Esophagus muscularis mucosa (tissue), 4 donors: ENCODE data around the gene ANKRD33B.

Experiments
- EP300 ChIP-seq: sonication (generic); formaldehyde crosslinking; IDR thresholded peaks from one replicate; pipeline ENCODE4 v1.6.1; 2017; ENCODE audit warnings: antibody characterized with exemption
- POLR2A ChIP-seq: fragments of 450-650 bp; IDR thresholded peaks from one replicate; pipeline ENCODE4 v1.6.1; 2017; ENCODE audit warnings: antibody characterized with exemption, moderate library complexity, mild to moderate bottlenecking, low read depth
- POLR2AphosphoS5 ChIP-seq, 2 donors: sonication (generic); formaldehyde crosslinking; IDR thresholded peaks; one replicate each; pipeline ENCODE4 v1.6.1; 2017; ENCODE audit warnings: antibody characterized with exemption in 2 of 2
- TF ChIP-seq, protein P1 (sequence below), 3 experiments: fragments of 200-600 bp in 2 of 3; fragments of 450-650 bp in 1 of 3; sonication (generic) in 2 of 3; IDR thresholded peaks; one replicate each; pipeline ENCODE4 v1.5.1; 2017 to 2019; ENCODE audit warnings: antibody characterized with exemption in 3 of 3, mild to moderate bottlenecking in 2 of 3, moderate library complexity in 1 of 3

DNA sequence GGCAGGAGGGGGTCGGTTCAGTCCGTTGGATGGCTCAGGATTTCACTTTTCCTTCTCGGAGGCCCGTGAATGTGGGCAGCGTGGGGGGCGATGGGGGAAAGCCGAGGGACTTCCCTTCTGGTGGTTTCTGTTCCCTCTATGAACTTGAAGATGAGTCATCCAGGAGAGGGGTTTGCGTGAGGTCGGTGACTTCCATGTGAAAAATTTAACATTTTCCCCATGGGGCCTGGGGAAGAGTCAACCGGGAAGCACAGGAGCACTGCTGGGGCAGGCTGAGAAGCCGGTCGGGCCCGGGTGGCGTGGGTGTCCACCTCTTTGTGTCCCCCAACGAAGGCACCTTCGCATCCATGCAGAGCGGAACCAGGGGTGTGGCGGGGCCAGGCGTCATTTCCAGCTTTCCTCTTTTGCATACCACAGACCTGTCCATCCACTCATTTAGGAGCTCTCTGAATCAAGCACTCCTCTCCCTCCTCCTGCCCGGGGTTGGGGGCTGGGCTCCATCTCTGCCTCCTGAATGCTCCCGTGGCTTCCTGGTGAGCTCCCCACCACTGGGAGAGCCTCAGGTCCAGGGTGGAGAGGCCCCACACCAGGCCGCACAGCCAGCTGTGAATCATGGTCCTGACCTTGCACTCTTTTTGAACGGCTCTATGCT is 68.4 kb downstream of the ANKRD33B start:
- TF ChIP-seq, protein P1, sequence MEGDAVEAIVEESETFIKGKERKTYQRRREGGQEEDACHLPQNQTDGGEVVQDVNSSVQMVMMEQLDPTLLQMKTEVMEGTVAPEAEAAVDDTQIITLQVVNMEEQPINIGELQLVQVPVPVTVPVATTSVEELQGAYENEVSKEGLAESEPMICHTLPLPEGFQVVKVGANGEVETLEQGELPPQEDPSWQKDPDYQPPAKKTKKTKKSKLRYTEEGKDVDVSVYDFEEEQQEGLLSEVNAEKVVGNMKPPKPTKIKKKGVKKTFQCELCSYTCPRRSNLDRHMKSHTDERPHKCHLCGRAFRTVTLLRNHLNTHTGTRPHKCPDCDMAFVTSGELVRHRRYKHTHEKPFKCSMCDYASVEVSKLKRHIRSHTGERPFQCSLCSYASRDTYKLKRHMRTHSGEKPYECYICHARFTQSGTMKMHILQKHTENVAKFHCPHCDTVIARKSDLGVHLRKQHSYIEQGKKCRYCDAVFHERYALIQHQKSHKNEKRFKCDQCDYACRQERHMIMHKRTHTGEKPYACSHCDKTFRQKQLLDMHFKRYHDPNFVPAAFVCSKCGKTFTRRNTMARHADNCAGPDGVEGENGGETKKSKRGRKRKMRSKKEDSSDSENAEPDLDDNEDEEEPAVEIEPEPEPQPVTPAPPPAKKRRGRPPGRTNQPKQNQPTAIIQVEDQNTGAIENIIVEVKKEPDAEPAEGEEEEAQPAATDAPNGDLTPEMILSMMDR (IDR thresholded peaks at IDR 0.05), result no peak
- TF ChIP-seq POLR2AphosphoS5 (IDR thresholded peaks at IDR 0.05) (no peak), EP300 (no peak), POLR2A (no peak)
